HG03135 (cell line): ENCODE data around the gene VWA8.
"Not testable (repeated sequence)": the region's sequence is repeated elsewhere in the genome, so short reads cannot be mapped to it uniquely, and the experiment has no call there.

Experiments
- ATAC-seq: cut with Tn5 transposase; IDR thresholded peaks from one replicate; pipeline ENCODE4 v1.9.1; 2021; ENCODE audit warnings: mild to moderate bottlenecking, moderate library complexity; ENCODE audit not compliant: unreplicated experiment

The VWA8 gene

GRCh38 chr13:41756198-41756880 lies 204.6 kb downstream of the VWA8 start:
- ATAC-seq = no peak

GRCh38 chr13:41751734-41752445 lies 209.0 kb downstream of the VWA8 start:
- no peak for ATAC-seq

GRCh38 chr13:41751277-41751676 lies 209.6 kb downstream of the VWA8 start:
- ATAC-seq = no peak

- no peak for ATAC-seq
Observed at GRCh38 chr13:41746259-41746658, 214.7 kb downstream of the VWA8 start.

- ATAC-seq = not testable (repeated sequence)
Observed at GRCh38 chr13:41745496-41745895, 215.4 kb downstream of the VWA8 start.

- no peak for ATAC-seq
Observed at GRCh38 chr13:41742917-41743552, 217.9 kb downstream of the VWA8 start.

GRCh38 chr13:41740479-41740878 lies 220.4 kb downstream of the VWA8 start:
- ATAC-seq = no peak

GRCh38 chr13:41722684-41723535 lies 238.0 kb downstream of the VWA8 start:
- ATAC-seq = no peak

- ATAC-seq = no peak
Observed at GRCh38 chr13:41720839-41721561, 239.9 kb downstream of the VWA8 start.

GRCh38 chr13:41716236-41716635 lies 244.7 kb downstream of the VWA8 start:
- no peak for ATAC-seq

GRCh38 chr13:41713405-41713804 lies 247.5 kb downstream of the VWA8 start:
- no peak for ATAC-seq

GRCh38 chr13:41710771-41711170 lies 250.1 kb downstream of the VWA8 start:
- ATAC-seq = no peak

- no peak for ATAC-seq
Observed at GRCh38 chr13:41709511-41709910, 251.4 kb downstream of the VWA8 start.

GRCh38 chr13:41708713-41709112 lies 252.2 kb downstream of the VWA8 start:
- no peak for ATAC-seq

- ATAC-seq = no peak
Observed at GRCh38 chr13:41707194-41707821, 253.6 kb downstream of the VWA8 start.

- no peak for ATAC-seq
Observed at GRCh38 chr13:41706152-41706551, 254.8 kb downstream of the VWA8 start.

- no peak for ATAC-seq
Observed at GRCh38 chr13:41702540-41702939, 258.4 kb downstream of the VWA8 start.

GRCh38 chr13:41701676-41702075 lies 259.2 kb downstream of the VWA8 start:
- no peak for ATAC-seq

GRCh38 chr13:41700790-41701310 lies 260.1 kb downstream of the VWA8 start:
- no peak for ATAC-seq

- ATAC-seq = no peak
Observed at GRCh38 chr13:41699759-41700158, 261.1 kb downstream of the VWA8 start.
